HepG2 (cell line): ENCODE results near the gene NT5C. TPM values are rescaled to one million over a fixed set of nuclear protein-coding genes. Genes with fewer than 3 reads are reported as not detected.

ENCODE experiments used
- IRF2 ChIP-seq: IDR thresholded peaks from 2 replicates; pipeline ENCODE4 v1.6.1; 2018; ENCODE audit warnings: missing genetic modification reagents, missing compliant biosample characterization
- MAFF ChIP-seq: IDR thresholded peaks from 2 replicates; pipeline ENCODE4 v1.6.1; 2011; ENCODE audit warnings: low read depth, low read length, improper control_type of control experiment
- SALL1 ChIP-seq: sonication (generic); formaldehyde crosslinking; IDR thresholded peaks from 2 replicates; pipeline ENCODE4 v1.8.0; 2022; ENCODE audit warnings: mild to moderate bottlenecking, missing genetic modification reagents
- SOX13 ChIP-seq, 3 experiments: fragments of 450-650 bp in 1 of 3; sonication (generic) in 1 of 3; formaldehyde crosslinking in 1 of 3; IDR thresholded peaks in 2 of 3; conservative IDR thresholded peaks in 1 of 3; 2 replicates each; pipeline versions ENCODE4 v1.5.0 to v1.6.1; 2016 to 2020; ENCODE audit warnings: antibody characterized with exemption in 1 of 3, mild to moderate bottlenecking in 1 of 3, missing compliant biosample characterization in 1 of 3, missing genetic modification reagents in 1 of 3, moderate library complexity in 1 of 3
- SOX5 ChIP-seq: IDR thresholded peaks from 2 replicates; pipeline ENCODE4 v1.6.1; 2016; ENCODE audit warnings: borderline replicate concordance
- ZFP62 ChIP-seq: sonication (generic); formaldehyde crosslinking; IDR thresholded peaks from 2 replicates; pipeline ENCODE4 v1.4.0; 2020; ENCODE audit warnings: missing genetic modification reagents
- ZNF572 ChIP-seq: sonication (generic); formaldehyde crosslinking; IDR thresholded peaks from 2 replicates; pipeline ENCODE4 v1.5.1; 2020; ENCODE audit warnings: mild to moderate bottlenecking, missing genetic modification reagents
- ZNF672 ChIP-seq: sonication (generic); formaldehyde crosslinking; IDR thresholded peaks from 2 replicates; pipeline ENCODE4 v1.8.1; 2022; ENCODE audit warnings: missing genetic modification reagents
- ZNF766 ChIP-seq: sonication (generic); formaldehyde crosslinking; IDR thresholded peaks from 2 replicates; pipeline ENCODE4 v1.5.0; 2020; ENCODE audit warnings: missing genetic modification reagents, borderline replicate concordance
- polyA plus RNA-seq, 8 experiments: library from polyadenylated mRNA; depleted of rRNA in 3 of 8; stranded (reverse) in 7 of 8; unstranded in 1 of 8; fragments of >200 nt; fragmentation: Illumina TruSeq in 4 of 8; extraction: Trizol in 4 of 8; gene quantifications; 2 replicates each; pipeline versions ENCODE4 v1.2.1 to v1.2.3, GENCODE V29; 2011 to 2016; ENCODE audit warnings: low read depth in 4 of 8, missing spikeins in 1 of 8, mixed read lengths in 1 of 8; ENCODE audit not compliant: insufficient read depth in 1 of 8
- total RNA-seq, 5 experiments: library from RNA; depleted of rRNA; stranded (reverse); fragments of >200 nt; fragmentation: Illumina TruSeq; extraction: Trizol; gene quantifications; 2 replicates each; pipeline ENCODE4 v1.2.3, GENCODE V29; 2016; ENCODE audit warnings: low read depth in 1 of 5
- TF ChIP-seq, protein P1 (sequence below): sonication (generic); formaldehyde crosslinking; IDR thresholded peaks from 2 replicates; pipeline ENCODE4 v1.5.1; 2020; ENCODE audit warnings: mild to moderate bottlenecking, missing genetic modification reagents, moderate library complexity
- TF ChIP-seq, protein P2 (sequence below): sonication (generic); formaldehyde crosslinking; IDR thresholded peaks from 2 replicates; pipeline ENCODE4 v1.9.0; 2022; ENCODE audit warnings: low read depth, missing genetic modification reagents
- TF ChIP-seq, protein P3 (sequence below): sonication (generic); formaldehyde crosslinking; IDR thresholded peaks from 2 replicates; pipeline ENCODE4 v1.5.1; 2020; ENCODE audit warnings: mild to moderate bottlenecking, moderate library complexity, missing genetic modification reagents

The NT5C gene
- total and polyA plus RNA-seq, 2 of the 13 experiments (the other 11 are each of a cell fraction or from before 2014, with no cell fraction given), result 42.8 to 48.6 TPM

DNA sequence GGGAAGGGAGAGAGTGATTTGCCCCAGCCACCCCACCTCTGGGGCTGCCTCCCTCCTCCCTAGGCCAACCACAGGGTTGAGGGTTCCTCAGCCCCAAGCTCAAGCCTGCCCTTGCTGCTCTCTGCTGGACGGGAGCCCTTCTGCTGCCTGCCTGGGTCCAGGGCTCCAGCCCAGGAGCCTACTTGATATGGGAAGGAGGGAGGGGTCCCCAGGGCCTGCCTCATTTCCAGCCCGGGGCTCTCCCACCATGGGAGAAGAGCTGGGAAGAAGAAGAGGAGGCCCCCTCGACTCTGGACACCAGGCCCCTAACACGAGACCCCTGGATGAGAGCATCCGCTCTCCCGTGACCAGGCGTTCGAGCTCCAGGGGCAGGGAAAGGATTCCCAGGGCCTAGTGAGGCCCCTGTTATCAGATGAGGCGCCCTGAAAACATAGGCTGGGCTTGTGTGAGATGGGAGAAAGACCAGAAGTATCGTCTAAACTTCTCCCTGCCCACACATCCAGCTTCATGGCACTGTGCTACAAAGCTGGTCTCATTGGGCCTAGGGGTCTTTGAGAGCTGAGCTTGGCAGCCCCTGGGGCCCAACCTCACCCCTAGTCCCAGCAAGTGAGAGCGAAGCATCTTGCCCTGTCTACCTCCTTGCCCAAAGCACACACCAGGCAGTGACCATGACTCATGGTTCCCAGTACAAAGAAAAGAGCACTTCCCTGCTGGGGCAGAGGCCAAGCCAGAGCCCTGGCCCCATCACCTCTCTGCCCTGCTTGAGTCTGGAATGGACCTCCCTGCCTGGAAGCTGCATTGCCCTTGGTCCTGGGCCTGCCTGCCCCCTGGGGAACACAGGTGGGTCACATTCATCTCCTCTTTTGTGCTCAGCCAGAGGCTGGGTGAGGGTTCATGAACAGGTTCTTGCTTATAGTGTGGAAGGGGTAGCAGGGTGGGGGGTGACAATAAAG is 42.8 kb downstream of the NT5C start (continued):
- TF ChIP-seq, protein P1, sequence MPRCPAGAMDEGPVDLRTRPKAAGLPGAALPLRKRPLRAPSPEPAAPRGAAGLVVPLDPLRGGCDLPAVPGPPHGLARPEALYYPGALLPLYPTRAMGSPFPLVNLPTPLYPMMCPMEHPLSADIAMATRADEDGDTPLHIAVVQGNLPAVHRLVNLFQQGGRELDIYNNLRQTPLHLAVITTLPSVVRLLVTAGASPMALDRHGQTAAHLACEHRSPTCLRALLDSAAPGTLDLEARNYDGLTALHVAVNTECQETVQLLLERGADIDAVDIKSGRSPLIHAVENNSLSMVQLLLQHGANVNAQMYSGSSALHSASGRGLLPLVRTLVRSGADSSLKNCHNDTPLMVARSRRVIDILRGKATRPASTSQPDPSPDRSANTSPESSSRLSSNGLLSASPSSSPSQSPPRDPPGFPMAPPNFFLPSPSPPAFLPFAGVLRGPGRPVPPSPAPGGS (CRISPR knock-in tag), result peak; percentile 61; the same call in 1 of the 2 replicates
- TF ChIP-seq ZNF766 (CRISPR knock-in tag) (no peak), SALL1 (CRISPR knock-in tag) (peak; percentile 26; the same call in 1 of the 2 replicates), MAFF (no peak), ZNF572 (CRISPR knock-in tag) (0 out of 2 replicates have a peak, but pooled peaks have one; percentile 30), SOX13 (IDR thresholded peaks at IDR 0.05) (0 out of 2 replicates have a peak, but pooled peaks have one; percentile 11), SOX13 (CRISPR knock-in tag; conservative IDR thresholded peaks at IDR 0.05 in 1 of 2, IDR thresholded peaks at IDR 0.05 in 1 of 2) (peak in 1 of 2 experiments; percentile 29; a peak in 1 of 4 replicates), ZNF672 (CRISPR knock-in tag) (no peak), SOX5 (peak; percentile 37; the same call in 1 of the 2 replicates), ZFP62 (CRISPR knock-in tag) (no peak), IRF2 (CRISPR knock-in tag) (0 out of 2 replicates have a peak, but pooled peaks have one; percentile 54)
- TF ChIP-seq, protein P2, sequence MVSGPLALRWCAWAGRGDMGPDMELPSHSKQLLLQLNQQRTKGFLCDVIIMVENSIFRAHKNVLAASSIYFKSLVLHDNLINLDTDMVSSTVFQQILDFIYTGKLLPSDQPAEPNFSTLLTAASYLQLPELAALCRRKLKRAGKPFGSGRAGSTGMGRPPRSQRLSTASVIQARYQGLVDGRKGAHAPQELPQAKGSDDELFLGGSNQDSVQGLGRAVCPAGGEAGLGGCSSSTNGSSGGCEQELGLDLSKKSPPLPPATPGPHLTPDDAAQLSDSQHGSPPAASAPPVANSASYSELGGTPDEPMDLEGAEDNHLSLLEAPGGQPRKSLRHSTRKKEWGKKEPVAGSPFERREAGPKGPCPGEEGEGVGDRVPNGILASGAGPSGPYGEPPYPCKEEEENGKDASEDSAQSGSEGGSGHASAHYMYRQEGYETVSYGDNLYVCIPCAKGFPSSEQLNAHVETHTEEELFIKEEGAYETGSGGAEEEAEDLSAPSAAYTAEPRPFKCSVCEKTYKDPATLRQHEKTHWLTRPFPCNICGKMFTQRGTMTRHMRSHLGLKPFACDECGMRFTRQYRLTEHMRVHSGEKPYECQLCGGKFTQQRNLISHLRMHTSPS (CRISPR knock-in tag), result peak; percentile 44; the same call in 1 of the 2 replicates
- TF ChIP-seq, protein P3, sequence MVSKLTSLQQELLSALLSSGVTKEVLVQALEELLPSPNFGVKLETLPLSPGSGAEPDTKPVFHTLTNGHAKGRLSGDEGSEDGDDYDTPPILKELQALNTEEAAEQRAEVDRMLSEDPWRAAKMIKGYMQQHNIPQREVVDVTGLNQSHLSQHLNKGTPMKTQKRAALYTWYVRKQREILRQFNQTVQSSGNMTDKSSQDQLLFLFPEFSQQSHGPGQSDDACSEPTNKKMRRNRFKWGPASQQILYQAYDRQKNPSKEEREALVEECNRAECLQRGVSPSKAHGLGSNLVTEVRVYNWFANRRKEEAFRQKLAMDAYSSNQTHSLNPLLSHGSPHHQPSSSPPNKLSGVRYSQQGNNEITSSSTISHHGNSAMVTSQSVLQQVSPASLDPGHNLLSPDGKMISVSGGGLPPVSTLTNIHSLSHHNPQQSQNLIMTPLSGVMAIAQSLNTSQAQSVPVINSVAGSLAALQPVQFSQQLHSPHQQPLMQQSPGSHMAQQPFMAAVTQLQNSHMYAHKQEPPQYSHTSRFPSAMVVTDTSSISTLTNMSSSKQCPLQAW (CRISPR knock-in tag), result peak; percentile 75
